ENCODE results near the gene PLA2G2E. TPM values are rescaled to one million over a fixed set of nuclear protein-coding genes. Genes with fewer than 3 reads are reported as not detected.

PLA2G2E gene
- total and polyA plus RNA-seq, 3 donors from 2014 or later, result not detected

GRCh38 chr1:19920132-19920710, 3.2 kb downstream of the PLA2G2E start:
- DNase-seq, result no peak
- 83% methylated on average over 8 to 19 of the region's 19 CpGs for WGBS, 2 donors
- no peak for TF ChIP-seq CTCF (IDR thresholded peaks at IDR 0.05)
- no peak for TF ChIP-seq POLR2A (IDR thresholded peaks at IDR 0.05)
- Histone ChIP-seq H3K27ac (no peak overlapping the region), H3K4me3 (no peak overlapping the region), H3K36me3 (ENCODE audit: low read depth, missing control alignments) (no peaks in the 10 kb centered on the region), H3K27me3 (no peaks in the 10 kb centered on the region), H3K9me3 (no peaks in the 10 kb centered on the region), H3K4me1 (peaks cover 30% of the 10 kb centered on the region)
- intact Hi-C loops (cut with DNase I; ENCODE audit: low total_unique reads), result loop anchor here (10.0 kb wide), 1 partner anchor 575 kb away; no protein-coding TSS in a partner anchor

GRCh38 chr1:19918057-19918456, 5.4 kb downstream of the PLA2G2E start:
- Histone ChIP-seq H3K9me3 (no peaks in the 10 kb centered on the region), H3K27me3 (no peaks in the 10 kb centered on the region), H3K4me3 (no peak overlapping the region), H3K4me1 (peaks cover 24% of the 10 kb centered on the region), H3K27ac (no peak overlapping the region), H3K36me3 (ENCODE audit: low read depth, missing control alignments) (no peaks in the 10 kb centered on the region)
- 13 to 20% methylated on average over 6 of the region's 6 CpGs for WGBS, 2 donors
- intact Hi-C loops (cut with DNase I; ENCODE audit: low total_unique reads), result loop anchor here (10.0 kb wide), 1 partner anchor 227 kb away; no protein-coding TSS in a partner anchor
- no peak for TF ChIP-seq POLR2A (IDR thresholded peaks at IDR 0.05)
- peak; percentile 86 to 88 (median 88) for TF ChIP-seq CTCF (IDR thresholded peaks at IDR 0.05)
- peak; percentile 93 for DNase-seq

- intact Hi-C loops (cut with DNase I; ENCODE audit: low total_unique reads), result loop anchor here (10.0 kb wide), 1 partner anchor 234 kb away; no protein-coding TSS in a partner anchor
- 82 to 93% methylated on average over 2 to 3 of the region's 3 CpGs for WGBS, 2 donors
- Histone ChIP-seq H3K4me3 (no peak overlapping the region), H3K27me3 (no peaks in the 10 kb centered on the region), H3K27ac (no peak overlapping the region), H3K4me1 (peaks cover 3% of the 10 kb centered on the region), H3K36me3 (ENCODE audit: low read depth, missing control alignments) (no peaks in the 10 kb centered on the region), H3K9me3 (no peaks in the 10 kb centered on the region)
- DNase-seq, result no peak
- TF ChIP-seq POLR2A (IDR thresholded peaks at IDR 0.05) (no peak), CTCF (IDR thresholded peaks at IDR 0.05) (no peak)
Measured at GRCh38 chr1:19910650-19911049, 12.8 kb downstream of the PLA2G2E start.

GRCh38 chr1:19909971-19910370, 13.4 kb downstream of the PLA2G2E start:
- Histone ChIP-seq H3K36me3 (ENCODE audit: low read depth, missing control alignments) (no peaks in the 10 kb centered on the region), H3K27ac (peak overlapping the region in 1 of 2 donors; percentile 58), H3K9me3 (no peaks in the 10 kb centered on the region), H3K4me3 (no peak overlapping the region), H3K27me3 (no peaks in the 10 kb centered on the region), H3K4me1 (peaks cover 3% of the 10 kb centered on the region)
- DNase-seq, result no peak
- intact Hi-C loops (cut with DNase I; ENCODE audit: low total_unique reads), result loop anchor here (10.0 kb wide), 1 partner anchor 235 kb away; no protein-coding TSS in a partner anchor
- TF ChIP-seq CTCF (IDR thresholded peaks at IDR 0.05) (no peak), POLR2A (IDR thresholded peaks at IDR 0.05) (no peak)
- WGBS, 2 donors, result 88 to 89% methylated on average over 3 of the region's 3 CpGs

- Histone ChIP-seq H3K27ac (peak overlapping the region in 1 of 2 donors; percentile 58), H3K27me3 (no peaks in the 10 kb centered on the region), H3K9me3 (no peaks in the 10 kb centered on the region), H3K36me3 (ENCODE audit: low read depth, missing control alignments) (no peaks in the 10 kb centered on the region), H3K4me1 (peaks cover 3% of the 10 kb centered on the region), H3K4me3 (no peak overlapping the region)
- no peak for DNase-seq
- intact Hi-C loops (cut with DNase I; ENCODE audit: low total_unique reads), result no loop called here
- WGBS, 2 donors, result 38 to 62% methylated on average over 5 of the region's 5 CpGs
- TF ChIP-seq CTCF (IDR thresholded peaks at IDR 0.05) (no peak), POLR2A (IDR thresholded peaks at IDR 0.05) (no peak)
Measured at GRCh38 chr1:19909392-19909791, 14.0 kb downstream of the PLA2G2E start.
